Effector memory CD4-positive, alpha-beta T cell (primary cell): ENCODE data around the gene ZIC1.

Source experiments
- DNase-seq, 3 donors: peaks; one replicate each; pipeline ENCODE4 v3.0.0-alpha.2; 2020
- H3K27ac ChIP-seq: 2 replicates; pipeline ENCODE4 v1.7.0; 2013; ENCODE audit warnings: mild to moderate bottlenecking, low read length, moderate library complexity; ENCODE audit not compliant: insufficient read depth, poor library complexity, severe bottlenecking
- H3K27me3 ChIP-seq: replicated peaks from 2 replicates; pipeline ENCODE4 v1.7.0; 2013; ENCODE audit warnings: mild to moderate bottlenecking, low read length; ENCODE audit not compliant: insufficient read depth, control insufficient read depth, poor library complexity, severe bottlenecking
- H3K36me3 ChIP-seq: 2 replicates; pipeline ENCODE4 v1.7.0; 2013; ENCODE audit warnings: mild to moderate bottlenecking, low read length, moderate library complexity; ENCODE audit not compliant: control insufficient read depth, insufficient read depth
- H3K4me1 ChIP-seq: 2 replicates; pipeline ENCODE4 v1.7.0; 2013; ENCODE audit warnings: low read length, mild to moderate bottlenecking; ENCODE audit not compliant: control insufficient read depth, insufficient read depth, poor library complexity, severe bottlenecking
- H3K4me3 ChIP-seq: 2 replicates; pipeline ENCODE4 v1.7.0; 2013; ENCODE audit warnings: low read length, low read depth, mild to moderate bottlenecking; ENCODE audit not compliant: insufficient read depth, poor library complexity, severe bottlenecking
- H3K9me3 ChIP-seq: 2 replicates; pipeline ENCODE4 v1.7.0; 2013; ENCODE audit warnings: mild to moderate bottlenecking, low read length, moderate library complexity; ENCODE audit not compliant: control insufficient read depth

Gene ZIC1

GRCh38 chr3:147403511-147403910, 5.7 kb upstream of the ZIC1 start:
- no peak overlapping the region for H3K27ac ChIP-seq
- H3K27me3 ChIP-seq, result peaks cover 26% of the 10 kb centered on the region
- no peak for DNase-seq
- H3K4me1 ChIP-seq, result no peaks in the 10 kb centered on the region
- H3K36me3 ChIP-seq, result no peaks in the 10 kb centered on the region
- H3K9me3 ChIP-seq, result no peaks in the 10 kb centered on the region
- no peak overlapping the region for H3K4me3 ChIP-seq

- no peak for DNase-seq
- H3K4me1 ChIP-seq, result no peaks in the 10 kb centered on the region
- no peak overlapping the region for H3K4me3 ChIP-seq
- H3K27me3 ChIP-seq, result peaks cover 28% of the 10 kb centered on the region
- no peak overlapping the region for H3K27ac ChIP-seq
- no peaks in the 10 kb centered on the region for H3K36me3 ChIP-seq
- no peaks in the 10 kb centered on the region for H3K9me3 ChIP-seq
Measured at GRCh38 chr3:147404000-147404799, 5.0 kb upstream of the ZIC1 start.

GRCh38 chr3:147404800-147405230, 4.3 kb upstream of the ZIC1 start:
- Histone ChIP-seq H3K27me3 (peaks cover 34% of the 10 kb centered on the region), H3K4me3 (no peak overlapping the region), H3K4me1 (no peaks in the 10 kb centered on the region), H3K36me3 (no peaks in the 10 kb centered on the region), H3K9me3 (no peaks in the 10 kb centered on the region), H3K27ac (no peak overlapping the region)
- DNase-seq, result no peak

GRCh38 chr3:147405231-147406027, 3.7 kb upstream of the ZIC1 start:
- Histone ChIP-seq H3K36me3 (no peaks in the 10 kb centered on the region), H3K27me3 (peaks cover 36% of the 10 kb centered on the region), H3K4me1 (peaks cover 4% of the 10 kb centered on the region), H3K4me3 (no peak overlapping the region), H3K9me3 (no peaks in the 10 kb centered on the region), H3K27ac (no peak overlapping the region)
- no peak for DNase-seq

- peaks cover 44% of the 10 kb centered on the region for H3K27me3 ChIP-seq
- H3K9me3 ChIP-seq, result no peaks in the 10 kb centered on the region
- no peak within 1 kb of the TSS for H3K4me3 ChIP-seq
- no peaks in the 10 kb centered on the region for H3K36me3 ChIP-seq
- no peak for DNase-seq
- H3K27ac ChIP-seq, result no peak within 1 kb of the TSS
- peaks cover 11% of the 10 kb centered on the region for H3K4me1 ChIP-seq
Measured at GRCh38 chr3:147406028-147406931, 2.9 kb upstream of the ZIC1 start, which contains the start of gene ZIC4. Gene ZIC4, minus strand, starts transcription at chr3:147406543. Its CDS starts 3,746 bp downstream, at chr3:147402797.

- peaks cover 51% of the 10 kb centered on the region for H3K27me3 ChIP-seq
Measured at GRCh38 chr3:147407114-147407497, 2.1 kb upstream of the ZIC1 start.

GRCh38 chr3:147407498-147408187, 1.5 kb upstream of the ZIC1 start:
- peaks cover 11% of the 10 kb centered on the region for H3K4me1 ChIP-seq
- H3K27ac ChIP-seq, result no peak overlapping the region
- no peak overlapping the region for H3K4me3 ChIP-seq
- H3K9me3 ChIP-seq, result no peaks in the 10 kb centered on the region
- no peaks in the 10 kb centered on the region for H3K36me3 ChIP-seq
- no peak for DNase-seq
- peaks cover 56% of the 10 kb centered on the region for H3K27me3 ChIP-seq

More at GRCh38 chr3:147407114-147407497, 2.1 kb upstream of the ZIC1 start:
- no peaks in the 10 kb centered on the region for H3K36me3 ChIP-seq
- H3K9me3 ChIP-seq, result no peaks in the 10 kb centered on the region
- H3K4me1 ChIP-seq, result peaks cover 11% of the 10 kb centered on the region
- H3K27ac ChIP-seq, result no peak overlapping the region
- H3K4me3 ChIP-seq, result no peak overlapping the region
- no peak for DNase-seq

GRCh38 chr3:147408188-147409100, 721 bp upstream of the ZIC1 start:
- Histone ChIP-seq H3K9me3 (no peaks in the 10 kb centered on the region), H3K36me3 (no peaks in the 10 kb centered on the region), H3K27ac (no peak overlapping the region), H3K4me3 (no peak overlapping the region), H3K4me1 (peaks cover 13% of the 10 kb centered on the region), H3K27me3 (peaks cover 64% of the 10 kb centered on the region)
- DNase-seq, result no peak
